ENCODE results near the gene CARM1.
"Not testable (repeated sequence)": the region's sequence is repeated elsewhere in the genome, so short reads cannot be mapped to it uniquely, and the experiment has no call there.

The CARM1 gene

GRCh38 chr19:10876459-10877240 lies 5.3 kb downstream of the CARM1 start:
- DNase-seq = no peak

GRCh38 chr19:10877608-10878007 lies 6.3 kb downstream of the CARM1 start:
- DNase-seq = not testable (repeated sequence)

- DNase-seq = no peak
Measured at GRCh38 chr19:10878253-10878652, 6.9 kb downstream of the CARM1 start.

GRCh38 chr19:10881403-10882107 lies 10.2 kb downstream of the CARM1 start:
- DNase-seq = no peak

- DNase-seq = no peak
Measured at GRCh38 chr19:10882108-10882457, 10.7 kb downstream of the CARM1 start.

- no peak for DNase-seq
Measured at GRCh38 chr19:10884274-10884673, 12.9 kb downstream of the CARM1 start.

GRCh38 chr19:10885201-10886169 lies 14.1 kb downstream of the CARM1 start:
- DNase-seq = no peak

- DNase-seq = no peak
Measured at GRCh38 chr19:10887616-10888367, 16.4 kb downstream of the CARM1 start.

- DNase-seq = no peak
Measured at GRCh38 chr19:10888421-10888866, 17.1 kb downstream of the CARM1 start.

GRCh38 chr19:10889880-10890279 lies 18.5 kb downstream of the CARM1 start:
- no peak for DNase-seq

- DNase-seq = no peak
Measured at GRCh38 chr19:10891405-10892086, 20.2 kb downstream of the CARM1 start.

- DNase-seq = no peak
Measured at GRCh38 chr19:10892256-10892655, 20.9 kb downstream of the CARM1 start.

- DNase-seq = no peak
Measured at GRCh38 chr19:10894911-10895213, 23.5 kb downstream of the CARM1 start.

- no peak for DNase-seq
Measured at GRCh38 chr19:10895363-10895762, 24.0 kb downstream of the CARM1 start.

GRCh38 chr19:10895920-10896319 lies 24.6 kb downstream of the CARM1 start:
- no peak for DNase-seq

- DNase-seq = no peak
Measured at GRCh38 chr19:10896851-10897526, 25.6 kb downstream of the CARM1 start.

- no peak for DNase-seq
Measured at GRCh38 chr19:10898633-10899032, 27.3 kb downstream of the CARM1 start.

GRCh38 chr19:10899151-10899653 lies 27.8 kb downstream of the CARM1 start:
- peak in 1 of 2 experiments; percentile 57 for DNase-seq

GRCh38 chr19:10907925-10908324 lies 36.6 kb downstream of the CARM1 start:
- no peak for DNase-seq

GRCh38 chr19:10908380-10908960 lies 37.1 kb downstream of the CARM1 start:
- DNase-seq = no peak
